Astrocyte (in vitro differentiated cells and primary cell): Measurements from ENCODE around the gene MRPL33. TPM values are rescaled to one million over a fixed set of nuclear protein-coding genes. Genes with fewer than 3 reads are reported as not detected.

Experiments used
- DNase-seq: peaks from one replicate; pipeline ENCODE4 v3.0.0-alpha.2; 2010; ENCODE audit warnings: low read depth
- FAIRE-seq: peaks from 2 replicates; lab custom pipeline; 2011; peaks lifted over from hg19 to GRCh38; lab: Jason Lieb, UNC
- H2AFZ ChIP-seq: 2 replicates; pipeline ENCODE4 v1.6.0; 2012; ENCODE audit warnings: low read depth, low read length, inconsistent platforms
- H3K27ac ChIP-seq: 2 replicates; pipeline ENCODE4 v1.5.1; 2011; ENCODE audit warnings: low read depth, low read length, inconsistent platforms
- H3K27me3 ChIP-seq: 2 replicates; pipeline ENCODE4 v1.6.0; 2011; ENCODE audit warnings: low read length, inconsistent platforms; ENCODE audit not compliant: insufficient read depth
- H3K36me3 ChIP-seq: 2 replicates; pipeline ENCODE4 v1.5.1; 2011; ENCODE audit warnings: low read length, inconsistent platforms; ENCODE audit not compliant: insufficient read depth
- H3K4me1 ChIP-seq: 2 replicates; pipeline ENCODE4 v1.5.1; 2011; ENCODE audit warnings: low read length, inconsistent platforms; ENCODE audit not compliant: insufficient read depth
- H3K4me2 ChIP-seq: 2 replicates; pipeline ENCODE4 v1.6.0; 2012; ENCODE audit warnings: low read length, inconsistent platforms
- H3K4me3 ChIP-seq: 2 replicates; pipeline ENCODE4 v1.5.1; 2011; ENCODE audit warnings: low read depth, mild to moderate bottlenecking, low read length, inconsistent platforms; ENCODE audit not compliant: insufficient read depth
- H3K79me2 ChIP-seq: 2 replicates; pipeline ENCODE4 v1.6.0; 2012; ENCODE audit warnings: mild to moderate bottlenecking, low read length, inconsistent platforms; ENCODE audit not compliant: insufficient read depth
- H3K9ac ChIP-seq: 2 replicates; pipeline ENCODE4 v1.6.0; 2012; ENCODE audit warnings: mild to moderate bottlenecking, low read length, inconsistent platforms
- H3K9me3 ChIP-seq: 2 replicates; pipeline ENCODE4 v1.5.1; 2012; ENCODE audit warnings: low read depth, mild to moderate bottlenecking, low read length, inconsistent platforms; ENCODE audit not compliant: insufficient read depth
- H4K20me1 ChIP-seq: 2 replicates; pipeline ENCODE4 v1.6.0; 2012; ENCODE audit warnings: low read length, inconsistent platforms; ENCODE audit not compliant: insufficient read depth
- H3K27ac Mint-ChIP-seq: one replicate; pipeline ENCODE4 v1.8.0; 2021; ENCODE audit warnings: mild to moderate bottlenecking, mixed read lengths; ENCODE audit not compliant: unreplicated experiment
- H3K27me3 Mint-ChIP-seq: one replicate; pipeline ENCODE4 v1.8.0; 2021; ENCODE audit warnings: low read depth, mixed read lengths; ENCODE audit not compliant: unreplicated experiment
- H3K36me3 Mint-ChIP-seq: one replicate; pipeline ENCODE4 v1.8.0; 2021; ENCODE audit warnings: low read depth, mixed read lengths; ENCODE audit not compliant: unreplicated experiment
- H3K4me1 Mint-ChIP-seq: one replicate; pipeline ENCODE4 v1.8.0; 2021; ENCODE audit warnings: low read depth, mixed read lengths; ENCODE audit not compliant: unreplicated experiment
- H3K4me3 Mint-ChIP-seq: one replicate; pipeline ENCODE4 v1.8.0; 2021; ENCODE audit warnings: mild to moderate bottlenecking, moderate library complexity, mixed read lengths; ENCODE audit not compliant: unreplicated experiment
- H3K9me3 Mint-ChIP-seq: one replicate; pipeline ENCODE4 v1.8.0; 2021; ENCODE audit warnings: mild to moderate bottlenecking, mixed read lengths; ENCODE audit not compliant: unreplicated experiment
- EZH2 ChIP-seq: IDR thresholded peaks from 2 replicates; pipeline ENCODE4 v1.6.1; 2012; ENCODE audit warnings: mild to moderate bottlenecking, low read length, inconsistent platforms; ENCODE audit not compliant: insufficient read depth
- total RNA-seq: library from RNA; stranded (reverse); gene quantifications from 2 replicates; pipeline ENCODE4 v1.2.1, GENCODE V29; 2021
- TF ChIP-seq, protein P1 (sequence below): IDR thresholded peaks from 2 replicates; pipeline ENCODE4 v1.5.1; 2011; ENCODE audit warnings: low read depth, mild to moderate bottlenecking, inconsistent platforms, low read length, moderate library complexity; ENCODE audit not compliant: insufficient read depth

MRPL33 gene
- total RNA-seq, 1 donor from 2014 or later = 85.3 TPM

- no peaks in the 10 kb centered on the region for H4K20me1 ChIP-seq
- H3K79me2 ChIP-seq = no peaks in the 10 kb centered on the region
- Mint-ChIP-seq H3K9me3 (no peaks in the 10 kb centered on the region), H3K27ac (no peak overlapping the region), H3K36me3 (no peaks in the 10 kb centered on the region), H3K4me1 (peaks cover 47% of the 10 kb centered on the region), H3K27me3 (no peaks in the 10 kb centered on the region), H3K4me3 (no peak overlapping the region)
- H3K27me3 ChIP-seq = no peaks in the 10 kb centered on the region
- H2AFZ ChIP-seq = no peak overlapping the region
- TF ChIP-seq EZH2 = no peak
- TF ChIP-seq, protein P1, sequence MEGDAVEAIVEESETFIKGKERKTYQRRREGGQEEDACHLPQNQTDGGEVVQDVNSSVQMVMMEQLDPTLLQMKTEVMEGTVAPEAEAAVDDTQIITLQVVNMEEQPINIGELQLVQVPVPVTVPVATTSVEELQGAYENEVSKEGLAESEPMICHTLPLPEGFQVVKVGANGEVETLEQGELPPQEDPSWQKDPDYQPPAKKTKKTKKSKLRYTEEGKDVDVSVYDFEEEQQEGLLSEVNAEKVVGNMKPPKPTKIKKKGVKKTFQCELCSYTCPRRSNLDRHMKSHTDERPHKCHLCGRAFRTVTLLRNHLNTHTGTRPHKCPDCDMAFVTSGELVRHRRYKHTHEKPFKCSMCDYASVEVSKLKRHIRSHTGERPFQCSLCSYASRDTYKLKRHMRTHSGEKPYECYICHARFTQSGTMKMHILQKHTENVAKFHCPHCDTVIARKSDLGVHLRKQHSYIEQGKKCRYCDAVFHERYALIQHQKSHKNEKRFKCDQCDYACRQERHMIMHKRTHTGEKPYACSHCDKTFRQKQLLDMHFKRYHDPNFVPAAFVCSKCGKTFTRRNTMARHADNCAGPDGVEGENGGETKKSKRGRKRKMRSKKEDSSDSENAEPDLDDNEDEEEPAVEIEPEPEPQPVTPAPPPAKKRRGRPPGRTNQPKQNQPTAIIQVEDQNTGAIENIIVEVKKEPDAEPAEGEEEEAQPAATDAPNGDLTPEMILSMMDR = no peak
- H3K4me2 ChIP-seq = no peak overlapping the region
- H3K27ac ChIP-seq = no peak overlapping the region
- no peaks in the 10 kb centered on the region for H3K9me3 ChIP-seq
- DNase-seq = no peak
- no peak overlapping the region for H3K4me3 ChIP-seq
- no peak overlapping the region for H3K9ac ChIP-seq
- H3K36me3 ChIP-seq = no peaks in the 10 kb centered on the region
- FAIRE-seq = no peak
- peaks cover 27% of the 10 kb centered on the region for H3K4me1 ChIP-seq
Observed at GRCh38 chr2:27803046-27803445, 31.5 kb downstream of the MRPL33 start.

- DNase-seq (peak; percentile 66), FAIRE-seq (no peak)
- no peak overlapping the region for H3K4me3 ChIP-seq
- peaks cover 22% of the 10 kb centered on the region for H3K4me1 ChIP-seq
- no peaks in the 10 kb centered on the region for H3K79me2 ChIP-seq
- no peaks in the 10 kb centered on the region for H3K9me3 Mint-ChIP-seq
- H3K27ac ChIP-seq = no peak overlapping the region
- H3K9ac ChIP-seq = no peak overlapping the region
- H3K4me2 ChIP-seq = no peak overlapping the region
- no peaks in the 10 kb centered on the region for H3K27me3 Mint-ChIP-seq
- H3K9me3 ChIP-seq = no peaks in the 10 kb centered on the region
- peaks cover 36% of the 10 kb centered on the region for H3K4me1 Mint-ChIP-seq
- no peaks in the 10 kb centered on the region for H4K20me1 ChIP-seq
- H3K4me3 Mint-ChIP-seq = no peak overlapping the region
- no peak overlapping the region for H3K27ac Mint-ChIP-seq
- no peaks in the 10 kb centered on the region for H3K27me3 ChIP-seq
- H3K36me3 ChIP-seq = no peaks in the 10 kb centered on the region
- no peaks in the 10 kb centered on the region for H3K36me3 Mint-ChIP-seq
- H2AFZ ChIP-seq = no peak overlapping the region
- TF ChIP-seq, protein P1 = no peak
- TF ChIP-seq EZH2 = no peak
Observed at GRCh38 chr2:27804146-27804545, 32.6 kb downstream of the MRPL33 start.

- Histone ChIP-seq H2AFZ (no peak overlapping the region), H3K36me3 (no peaks in the 10 kb centered on the region), H3K4me1 (peaks cover 24% of the 10 kb centered on the region), H3K9me3 (no peaks in the 10 kb centered on the region), H4K20me1 (no peaks in the 10 kb centered on the region), H3K4me2 (no peak overlapping the region), H3K4me3 (no peak overlapping the region), H3K27me3 (no peaks in the 10 kb centered on the region), H3K79me2 (no peaks in the 10 kb centered on the region), H3K9ac (no peak overlapping the region), H3K27ac (no peak overlapping the region)
- Mint-ChIP-seq H3K4me1 (peaks cover 33% of the 10 kb centered on the region), H3K27ac (no peak overlapping the region), H3K4me3 (no peak overlapping the region), H3K36me3 (no peaks in the 10 kb centered on the region), H3K27me3 (no peaks in the 10 kb centered on the region), H3K9me3 (no peaks in the 10 kb centered on the region)
- no peak for DNase-seq
- no peak for TF ChIP-seq EZH2
- TF ChIP-seq, protein P1 = no peak
- no peak for FAIRE-seq
Observed at GRCh38 chr2:27805180-27805579, 33.7 kb downstream of the MRPL33 start.
